Kidney (tissue), 14 donors: ENCODE data around the gene AOPEP. TPM values are rescaled to one million over a fixed set of nuclear protein-coding genes. Genes with fewer than 3 reads are reported as not detected.

Experiments used
- DNase-seq, 5 donors: peaks; one replicate each; pipeline ENCODE4 v3.0.0-alpha.2; 2013 to 2020
- FAIRE-seq: peaks from 2 replicates; lab custom pipeline; 2012; peaks lifted over from hg19 to GRCh38; lab: Jason Lieb, UNC
- H3K27ac ChIP-seq, 2 donors: one replicate each; pipeline ENCODE4 v1.7.0; 2013; ENCODE audit warnings: low read depth in 2 of 2, low read length in 2 of 2, inconsistent platforms in 1 of 2
- H3K27me3 ChIP-seq: one replicate; pipeline ENCODE4 v1.7.1; 2013; ENCODE audit warnings: low read length, inconsistent platforms; ENCODE audit not compliant: control insufficient read depth, insufficient read depth
- H3K36me3 ChIP-seq, 3 donors: one replicate each; pipeline versions ENCODE4 v1.7.0 to v1.7.1; 2013; ENCODE audit warnings: low read length in 3 of 3, control low read depth in 1 of 3, inconsistent platforms in 1 of 3; ENCODE audit not compliant: insufficient read depth in 3 of 3, control insufficient read depth in 2 of 3
- H3K4me1 ChIP-seq, 3 donors: one replicate each; pipeline versions ENCODE4 v1.7.0 to v1.7.1; 2013; ENCODE audit warnings: low read length in 3 of 3, inconsistent platforms in 1 of 3, low read depth in 1 of 3; ENCODE audit not compliant: control insufficient read depth in 2 of 3, insufficient read depth in 2 of 3
- H3K4me3 ChIP-seq, 3 donors: one replicate each; pipeline versions ENCODE4 v1.7.0 to v1.8.1; 2013; ENCODE audit warnings: low read length in 3 of 3, control low read depth in 1 of 3, inconsistent platforms in 1 of 3
- H3K9ac ChIP-seq, 3 donors: one replicate each; pipeline versions ENCODE4 v1.7.0 to v1.7.1; 2013; ENCODE audit warnings: low read length in 3 of 3, control low read depth in 1 of 3, inconsistent platforms in 1 of 3
- H3K9me3 ChIP-seq, 3 donors: one replicate each; pipeline versions ENCODE4 v1.7.0 to v1.7.1; 2013; ENCODE audit warnings: low read length in 3 of 3, control low read depth in 1 of 3, inconsistent platforms in 1 of 3; ENCODE audit not compliant: control insufficient read depth in 2 of 3, insufficient read depth in 1 of 3
- CTCF ChIP-seq: IDR thresholded peaks from 3 replicates; pipeline ENCODE4 v1.5.1; 2012; ENCODE audit warnings: mild to moderate bottlenecking, moderate library complexity, borderline replicate concordance; ENCODE audit not compliant: insufficient read depth; ENCODE audit errors: extremely low read depth
- intact Hi-C: fragments of 100-400 bp; cut with DNase I; formaldehyde crosslinking; loops from one replicate; pipeline ENCODE4 v1.11.1; 2022
- polyA plus RNA-seq: library from polyadenylated mRNA; stranded (reverse); fragments of 350-450 nt; fragmentation: Illumina TruSeq; extraction: RNeasy Lipid Tissue Mini Kit (QIAGEN cat#74804); gene quantifications from one replicate; pipeline ENCODE4 v1.2.3, GENCODE V29; 2014; ENCODE audit warnings: low read depth, low replicate concordance; ENCODE audit not compliant: insufficient read depth
- total RNA-seq: library from RNA; stranded (reverse); fragmentation: NEBNext Ultra II Directional; extraction: Animal tissue kit (Norgen Biotek cat#: 25700); gene quantifications from one replicate; pipeline ENCODE4 v1.2.1, GENCODE V29; 2021
- donor health status: control.
- donor health status: control.
- donor health status: control.
- donor health status: control.
- donor health status: control.
- donor health status: DM: yes; HTN: yes; CAD: no.
- donor health status: Normal renal cell carcinoma (clear cell type).

The AOPEP gene
- total and polyA plus RNA-seq, 2 donors from 2014 or later = 52.2 to 119 TPM

- DNase-seq = peak in 1 of 5 donors; percentile 50
- peak overlapping the region; percentile 36 to 41 for H3K27ac ChIP-seq
- H3K4me1 ChIP-seq = peaks cover 10 to 30% (median 28%) of the 10 kb centered on the region in 3 donors
- H3K9ac ChIP-seq = peak overlapping the region in 2 of 3 donors; percentile 14 to 48
- H3K27me3 ChIP-seq = no peaks in the 10 kb centered on the region
- H3K36me3 ChIP-seq = no peaks in the 10 kb centered on the region
- intact Hi-C loops = no loop called here
- no peak overlapping the region for H3K4me3 ChIP-seq
- FAIRE-seq = no peak
- TF ChIP-seq CTCF = no peak
- H3K9me3 ChIP-seq = no peaks in the 10 kb centered on the region
These were observed 139.3 kb downstream of the AOPEP start for GRCh38 chr9:94865582-94866452.

- no peaks in the 10 kb centered on the region for H3K9me3 ChIP-seq
- H3K27ac ChIP-seq = peak overlapping the region; percentile 93 to 95
- TF ChIP-seq CTCF = no peak
- no peaks in the 10 kb centered on the region for H3K36me3 ChIP-seq
- peak overlapping the region in 1 of 3 donors; percentile 7 for H3K4me3 ChIP-seq
- H3K9ac ChIP-seq = peak overlapping the region in 1 of 3 donors; percentile 75
- intact Hi-C loops = no loop called here
- H3K27me3 ChIP-seq = no peaks in the 10 kb centered on the region
- DNase-seq (no peak), FAIRE-seq (no peak)
- peaks cover 10 to 28% (median 27%) of the 10 kb centered on the region in 3 donors for H3K4me1 ChIP-seq
These were observed 140.3 kb downstream of the AOPEP start for GRCh38 chr9:94866770-94867169.

GRCh38 chr9:94867281-94867841, 140.9 kb downstream of the AOPEP start:
- H3K4me3 ChIP-seq = peak overlapping the region in 1 of 3 donors; percentile 7
- H3K36me3 ChIP-seq = no peaks in the 10 kb centered on the region
- intact Hi-C loops = no loop called here
- FAIRE-seq = peak; percentile 89
- H3K9ac ChIP-seq = peak overlapping the region in 2 of 3 donors; percentile 8 to 75
- no peaks in the 10 kb centered on the region for H3K27me3 ChIP-seq
- peak; percentile 58 to 82 (median 77) for DNase-seq
- H3K27ac ChIP-seq = peak overlapping the region; percentile 93 to 95
- TF ChIP-seq CTCF = no peak
- H3K4me1 ChIP-seq = peaks cover 10 to 28% (median 26%) of the 10 kb centered on the region in 3 donors
- no peaks in the 10 kb centered on the region for H3K9me3 ChIP-seq
